ENCODE data around the gene LHX3. TPM values are rescaled to one million over a fixed set of nuclear protein-coding genes. Genes with fewer than 3 reads are reported as not detected.

The LHX3 gene
- total RNA-seq, 1 donor from 2014 or later = not detected

GRCh38 chr9:136178061-136178772, 26.7 kb downstream of the LHX3 start:
- no peaks in the 10 kb centered on the region for H3K36me3 Mint-ChIP-seq (ENCODE audit: low read depth)
- intact Hi-C loops (cut with micrococcal nuclease) = no loop called here
- H3K4me1 Mint-ChIP-seq (ENCODE audit: low read depth) = no peaks in the 10 kb centered on the region
- H3K4me3 Mint-ChIP-seq (ENCODE audit: low read depth) = no peak overlapping the region
- no peaks in the 10 kb centered on the region for H3K27me3 Mint-ChIP-seq (ENCODE audit: low read depth)
- no peak for DNase-seq (ENCODE audit: low spot score)
- no peaks in the 10 kb centered on the region for H3K9me3 Mint-ChIP-seq
- no peak overlapping the region for H3K27ac Mint-ChIP-seq

GRCh38 chr9:136177224-136177623, 27.7 kb downstream of the LHX3 start:
- DNase-seq (ENCODE audit: low spot score) = no peak
- H3K27ac Mint-ChIP-seq = no peak overlapping the region
- no peaks in the 10 kb centered on the region for H3K27me3 Mint-ChIP-seq (ENCODE audit: low read depth)
- no peaks in the 10 kb centered on the region for H3K4me1 Mint-ChIP-seq (ENCODE audit: low read depth)
- H3K9me3 Mint-ChIP-seq = no peaks in the 10 kb centered on the region
- intact Hi-C loops (cut with micrococcal nuclease) = no loop called here
- no peak overlapping the region for H3K4me3 Mint-ChIP-seq (ENCODE audit: low read depth)
- no peaks in the 10 kb centered on the region for H3K36me3 Mint-ChIP-seq (ENCODE audit: low read depth)

GRCh38 chr9:136175616-136176197, 29.2 kb downstream of the LHX3 start:
- Mint-ChIP-seq H3K36me3 (ENCODE audit: low read depth) (no peaks in the 10 kb centered on the region), H3K4me3 (ENCODE audit: low read depth) (no peak overlapping the region), H3K9me3 (no peaks in the 10 kb centered on the region), H3K27me3 (ENCODE audit: low read depth) (no peaks in the 10 kb centered on the region), H3K27ac (no peak overlapping the region), H3K4me1 (ENCODE audit: low read depth) (no peaks in the 10 kb centered on the region)
- no peak for DNase-seq (ENCODE audit: low spot score)
- intact Hi-C loops (cut with micrococcal nuclease) = no loop called here

GRCh38 chr9:136174779-136175615, 29.9 kb downstream of the LHX3 start:
- no peak for DNase-seq (ENCODE audit: low spot score)
- Mint-ChIP-seq H3K4me3 (ENCODE audit: low read depth) (no peak overlapping the region), H3K4me1 (ENCODE audit: low read depth) (no peaks in the 10 kb centered on the region), H3K9me3 (no peaks in the 10 kb centered on the region), H3K27ac (no peak overlapping the region), H3K27me3 (ENCODE audit: low read depth) (no peaks in the 10 kb centered on the region), H3K36me3 (ENCODE audit: low read depth) (no peaks in the 10 kb centered on the region)
- intact Hi-C loops (cut with micrococcal nuclease) = no loop called here

GRCh38 chr9:136173648-136174290, 31.2 kb downstream of the LHX3 start:
- Mint-ChIP-seq H3K36me3 (ENCODE audit: low read depth) (no peaks in the 10 kb centered on the region), H3K4me1 (ENCODE audit: low read depth) (no peaks in the 10 kb centered on the region), H3K4me3 (ENCODE audit: low read depth) (no peak overlapping the region), H3K27ac (no peak overlapping the region), H3K9me3 (no peaks in the 10 kb centered on the region), H3K27me3 (ENCODE audit: low read depth) (no peaks in the 10 kb centered on the region)
- intact Hi-C loops (cut with micrococcal nuclease) = no loop called here
- no peak for DNase-seq (ENCODE audit: low spot score)

GRCh38 chr9:136172412-136173079, 32.4 kb downstream of the LHX3 start:
- no peak for DNase-seq (ENCODE audit: low spot score)
- no peaks in the 10 kb centered on the region for H3K36me3 Mint-ChIP-seq (ENCODE audit: low read depth)
- H3K4me1 Mint-ChIP-seq (ENCODE audit: low read depth) = no peaks in the 10 kb centered on the region
- H3K27ac Mint-ChIP-seq = no peak overlapping the region
- no peak overlapping the region for H3K4me3 Mint-ChIP-seq (ENCODE audit: low read depth)
- H3K9me3 Mint-ChIP-seq = no peaks in the 10 kb centered on the region
- intact Hi-C loops (cut with micrococcal nuclease) = no loop called here
- no peaks in the 10 kb centered on the region for H3K27me3 Mint-ChIP-seq (ENCODE audit: low read depth)

GRCh38 chr9:136171801-136172411, 33.0 kb downstream of the LHX3 start:
- Mint-ChIP-seq H3K27ac (no peak overlapping the region), H3K9me3 (no peaks in the 10 kb centered on the region), H3K4me3 (ENCODE audit: low read depth) (no peak overlapping the region), H3K4me1 (ENCODE audit: low read depth) (no peaks in the 10 kb centered on the region), H3K27me3 (ENCODE audit: low read depth) (no peaks in the 10 kb centered on the region), H3K36me3 (ENCODE audit: low read depth) (no peaks in the 10 kb centered on the region)
- intact Hi-C loops (cut with micrococcal nuclease) = no loop called here
- no peak for DNase-seq (ENCODE audit: low spot score)

- intact Hi-C loops (cut with micrococcal nuclease) = no loop called here
- no peak for DNase-seq (ENCODE audit: low spot score)
- H3K4me1 Mint-ChIP-seq (ENCODE audit: low read depth) = no peaks in the 10 kb centered on the region
- no peak overlapping the region for H3K27ac Mint-ChIP-seq
- H3K4me3 Mint-ChIP-seq (ENCODE audit: low read depth) = no peak overlapping the region
- H3K9me3 Mint-ChIP-seq = no peaks in the 10 kb centered on the region
- H3K27me3 Mint-ChIP-seq (ENCODE audit: low read depth) = no peaks in the 10 kb centered on the region
- no peaks in the 10 kb centered on the region for H3K36me3 Mint-ChIP-seq (ENCODE audit: low read depth)
These were observed 33.7 kb downstream of the LHX3 start for GRCh38 chr9:136171009-136171800.

GRCh38 chr9:136170006-136170901, 34.7 kb downstream of the LHX3 start:
- Mint-ChIP-seq H3K27me3 (ENCODE audit: low read depth) (no peaks in the 10 kb centered on the region), H3K27ac (no peak overlapping the region), H3K9me3 (no peaks in the 10 kb centered on the region), H3K4me1 (ENCODE audit: low read depth) (no peaks in the 10 kb centered on the region), H3K4me3 (ENCODE audit: low read depth) (no peak overlapping the region), H3K36me3 (ENCODE audit: low read depth) (no peaks in the 10 kb centered on the region)
- DNase-seq (ENCODE audit: low spot score) = peak; percentile 32
- intact Hi-C loops (cut with micrococcal nuclease) = loop anchor here (1.0 kb wide), 1 partner anchor 113 kb away; no protein-coding TSS in a partner anchor

- Mint-ChIP-seq H3K4me1 (ENCODE audit: low read depth) (no peaks in the 10 kb centered on the region), H3K27me3 (ENCODE audit: low read depth) (no peaks in the 10 kb centered on the region), H3K4me3 (ENCODE audit: low read depth) (no peak overlapping the region), H3K9me3 (no peaks in the 10 kb centered on the region), H3K27ac (no peak overlapping the region), H3K36me3 (ENCODE audit: low read depth) (no peaks in the 10 kb centered on the region)
- DNase-seq (ENCODE audit: low spot score) = no peak
- intact Hi-C loops (cut with micrococcal nuclease) = no loop called here
These were observed 35.4 kb downstream of the LHX3 start for GRCh38 chr9:136169495-136169894.
